HG03103 (cell line): ENCODE data around the gene RANBP17.

Experiments
- ATAC-seq: cut with Tn5 transposase; IDR thresholded peaks from one replicate; pipeline ENCODE4 v1.9.1; 2021; ENCODE audit warnings: low read depth; ENCODE audit not compliant: unreplicated experiment

The RANBP17 gene

GRCh38 chr5:171342362-171343111 lies 480.7 kb downstream of the RANBP17 start:
- ATAC-seq, result no peak

GRCh38 chr5:171344936-171345608 lies 483.3 kb downstream of the RANBP17 start:
- no peak for ATAC-seq
